ENCODE data around the gene CPSF2. TPM values are rescaled to one million over a fixed set of nuclear protein-coding genes. Genes with fewer than 3 reads are reported as not detected.

The CPSF2 gene
- total RNA-seq, 1 experiment from 2014 or later = 55.6 TPM

Other genes starting within 250 kb of the CPSF2 start
- gene FBLN5, start 174.3 kb upstream of the CPSF2 start, total RNA-seq (2014; rRNA removed; shearing (Covaris generic)) = 5.1 and 18.7 TPM in 2 replicates
- 16.0 and 25.0 TPM in 2 replicates for gene TRIP11, start 81.9 kb upstream of the CPSF2 start, total RNA-seq (2014; rRNA removed; shearing (Covaris generic))
- gene ATXN3, start 15.4 kb upstream of the CPSF2 start, total RNA-seq (2014; rRNA removed; shearing (Covaris generic)) = 10.4 and 10.8 TPM in 2 replicates
- 211 and 212 TPM in 2 replicates for gene NDUFB1, start 263 bp upstream of the CPSF2 start, total RNA-seq (2014; rRNA removed; shearing (Covaris generic))
- 0.03 TPM in 1 of 2 replicates, not detected in the other for gene SLC24A4, start 201.2 kb downstream of the CPSF2 start, total RNA-seq (2014; rRNA removed; shearing (Covaris generic))

Measured in SJSA1 (cell line).